GM21529 (cell line): ENCODE results near the gene PRLH.
"Not testable (repeated sequence)": the region's sequence is repeated elsewhere in the genome, so short reads cannot be mapped to it uniquely, and the experiment has no call there.

Source experiments
- ATAC-seq: cut with Tn5 transposase; IDR thresholded peaks from one replicate; pipeline ENCODE4 v1.9.1; 2021; ENCODE audit not compliant: unreplicated experiment

Gene PRLH

DNA sequence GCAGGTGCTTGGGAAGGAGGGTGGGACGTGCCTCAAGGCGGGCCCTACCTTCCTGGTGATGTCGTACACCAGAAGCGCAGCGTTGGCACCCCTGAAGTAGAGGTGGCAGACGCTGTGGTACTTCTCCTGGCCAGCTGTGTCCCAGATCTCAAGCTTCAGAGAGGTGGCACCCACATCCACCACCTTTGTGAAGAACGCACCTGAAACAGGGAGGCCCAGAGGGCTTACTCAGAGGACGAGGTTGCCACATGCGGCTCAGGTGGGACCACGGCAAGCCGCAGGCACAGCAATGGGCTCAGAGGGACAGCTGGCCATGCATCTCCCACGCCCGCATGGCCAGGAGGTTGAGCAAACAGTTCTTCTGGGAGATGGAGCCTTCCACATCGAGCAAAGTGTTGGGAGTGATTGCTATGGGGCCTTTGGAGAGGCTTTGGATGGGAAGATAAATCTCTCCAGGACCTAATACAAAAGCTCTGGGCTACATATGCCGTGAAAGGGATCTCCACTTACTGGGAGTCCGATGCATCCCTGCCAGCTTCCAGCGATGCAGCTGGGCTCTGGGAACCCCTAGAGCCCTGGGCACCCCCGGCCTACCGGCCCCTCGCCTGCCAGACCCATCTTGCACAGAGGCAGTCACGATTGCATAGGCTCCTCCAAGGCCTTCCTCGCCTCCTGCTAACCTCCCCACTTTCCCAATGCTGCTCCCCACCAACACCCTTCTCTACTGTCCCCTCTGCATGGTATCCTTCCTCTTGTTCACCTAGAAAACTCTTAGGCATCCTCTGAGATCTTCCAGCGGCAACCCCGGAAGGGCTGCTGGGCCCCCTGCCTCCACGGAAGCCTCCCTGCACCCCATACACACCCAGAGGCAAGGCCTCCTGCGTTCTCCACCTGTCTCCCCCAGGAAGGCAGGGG, 11.8 kb downstream of the PRLH start:
- no peak for ATAC-seq

DNA sequence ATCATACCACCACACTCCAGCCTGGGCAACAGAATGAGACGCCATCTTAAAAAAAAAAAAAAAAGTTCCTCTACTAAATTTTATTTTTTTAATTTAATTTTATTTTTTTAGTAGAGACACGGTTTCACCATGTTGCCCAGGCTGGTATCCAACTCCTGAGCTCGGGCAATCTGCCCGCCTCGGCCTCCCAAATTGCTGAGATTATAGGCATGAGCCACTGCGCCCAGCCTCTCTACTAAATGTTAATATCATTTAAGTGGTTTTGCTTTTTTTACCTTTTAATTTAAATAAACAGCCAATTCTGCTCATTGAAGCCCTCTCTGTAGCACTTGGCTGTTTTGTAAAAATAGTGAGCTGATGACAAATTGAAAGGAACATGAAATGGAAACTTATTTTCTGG, 15.0 kb downstream of the PRLH start:
- no peak for ATAC-seq

DNA sequence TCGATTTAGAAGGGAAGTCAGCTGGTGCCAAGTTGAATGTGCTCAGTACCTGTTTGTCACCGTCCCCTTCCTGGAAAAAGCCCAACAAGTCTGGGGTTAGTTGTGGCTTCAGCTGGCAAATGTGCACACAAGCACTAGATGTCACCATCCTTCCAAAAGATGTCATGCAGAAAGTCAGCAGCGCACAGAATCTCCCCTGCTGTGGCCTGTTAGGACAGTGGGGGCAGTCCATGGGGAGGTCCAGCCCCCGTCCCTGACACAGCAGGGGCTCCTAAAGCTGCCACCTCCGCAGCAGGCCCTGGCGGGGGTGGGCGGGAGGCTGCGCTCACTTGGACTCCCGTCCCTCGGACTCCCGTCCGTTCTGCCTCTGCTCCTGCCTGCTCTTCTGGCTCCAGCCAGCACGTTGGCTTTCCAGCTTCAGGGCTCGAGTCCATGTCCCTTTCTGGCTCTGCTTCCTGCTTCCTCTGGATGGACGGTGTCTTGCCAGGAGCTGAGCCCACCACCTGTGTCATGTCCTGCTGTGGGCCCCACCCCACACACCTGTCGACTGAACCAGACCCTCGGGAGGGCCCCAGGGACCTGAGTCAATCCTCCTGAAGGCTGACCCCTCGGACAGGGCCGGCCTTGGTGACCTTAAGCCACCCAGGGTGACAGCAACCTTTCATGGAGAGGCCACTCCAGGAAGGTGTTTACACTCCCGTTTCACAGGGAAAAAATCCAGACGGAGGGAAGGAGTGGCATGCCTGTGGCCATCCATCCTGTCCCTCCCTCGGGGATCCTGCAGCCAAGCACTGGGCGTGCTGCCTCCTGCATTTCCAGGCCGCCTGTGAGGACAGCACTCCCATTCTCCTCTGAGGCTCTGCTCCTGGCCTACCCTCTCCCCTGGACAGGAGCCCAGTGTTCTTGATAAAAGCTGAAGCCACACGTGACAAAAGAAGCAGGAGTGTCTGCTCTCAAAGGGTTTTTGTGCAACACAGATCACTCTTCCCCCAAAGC, 15.7 kb downstream of the PRLH start:
- peak; percentile 69 for ATAC-seq

DNA sequence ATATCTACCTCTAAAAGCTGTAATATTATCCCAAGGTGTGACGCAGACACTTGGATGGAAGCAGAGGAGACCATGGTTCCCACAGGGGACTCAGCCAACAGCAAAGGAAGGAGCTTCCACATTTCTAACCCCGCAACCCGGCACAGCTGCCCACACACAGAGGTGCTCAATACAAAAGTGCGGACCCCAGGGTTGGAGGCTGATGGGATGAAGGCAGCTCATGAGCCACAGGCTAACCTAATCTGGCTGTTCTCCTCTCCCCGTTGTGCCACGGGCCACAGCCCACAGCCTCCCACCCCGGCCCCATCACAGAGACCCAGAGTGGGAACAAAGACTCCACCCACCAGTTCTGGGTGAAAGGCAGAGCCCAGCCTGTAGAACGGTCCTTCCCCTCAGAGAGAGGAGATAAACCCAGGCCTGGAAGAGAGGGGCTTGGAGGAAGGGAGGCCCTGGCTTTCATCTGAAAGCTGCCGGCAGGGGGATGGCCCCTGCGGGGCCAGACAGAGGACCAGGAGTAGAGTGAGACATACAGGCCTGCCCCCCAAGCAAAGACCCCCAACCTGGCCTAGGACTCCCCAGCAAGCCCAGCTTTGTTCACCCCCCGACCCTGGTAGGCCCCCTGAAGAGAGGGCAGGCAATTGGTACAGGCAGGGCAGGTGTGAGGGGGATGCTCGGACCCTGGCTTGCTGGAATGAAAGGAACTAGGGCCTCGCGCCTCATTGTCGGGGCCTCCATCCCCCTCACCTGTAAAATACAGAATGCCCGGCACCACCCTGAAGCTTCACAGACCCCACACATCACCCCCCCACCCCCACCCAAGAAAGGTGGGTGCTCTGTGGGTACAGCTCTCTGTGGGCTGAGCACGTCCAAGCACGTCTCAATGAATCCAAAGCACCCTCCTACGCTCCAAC, 17.3 kb downstream of the PRLH start:
- ATAC-seq: no peak

DNA sequence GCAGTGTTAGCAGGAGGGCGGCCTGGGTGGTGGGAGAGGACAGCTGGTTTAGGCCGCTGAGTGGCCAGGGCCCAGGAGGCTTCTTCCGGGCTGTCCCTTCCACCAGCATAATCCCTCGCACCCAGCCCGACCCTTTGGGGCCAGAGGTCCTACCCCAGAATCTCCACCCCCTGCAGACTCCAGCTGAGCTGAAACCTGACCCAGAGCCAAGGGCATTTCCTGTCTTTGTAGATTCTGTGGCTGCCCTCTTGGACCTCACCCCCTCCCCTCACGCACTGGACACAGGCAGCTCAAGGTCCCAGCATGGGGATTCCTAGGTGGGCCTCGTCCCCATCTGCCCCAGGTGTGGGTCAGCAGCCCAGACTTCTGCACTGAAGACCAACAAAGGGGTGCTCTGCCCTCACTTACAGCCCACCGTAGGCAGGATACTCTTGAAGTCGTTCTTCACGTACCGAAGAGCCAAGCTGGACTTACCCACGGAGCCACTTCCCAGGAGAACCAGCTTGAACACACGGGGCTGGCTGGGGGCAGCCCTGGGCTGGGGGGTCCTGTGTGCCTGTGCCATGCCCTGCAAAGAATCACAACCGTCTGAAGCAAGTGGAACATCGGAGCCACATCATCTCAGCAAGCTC, 19.3 kb downstream of the PRLH start:
- no peak for ATAC-seq

DNA sequence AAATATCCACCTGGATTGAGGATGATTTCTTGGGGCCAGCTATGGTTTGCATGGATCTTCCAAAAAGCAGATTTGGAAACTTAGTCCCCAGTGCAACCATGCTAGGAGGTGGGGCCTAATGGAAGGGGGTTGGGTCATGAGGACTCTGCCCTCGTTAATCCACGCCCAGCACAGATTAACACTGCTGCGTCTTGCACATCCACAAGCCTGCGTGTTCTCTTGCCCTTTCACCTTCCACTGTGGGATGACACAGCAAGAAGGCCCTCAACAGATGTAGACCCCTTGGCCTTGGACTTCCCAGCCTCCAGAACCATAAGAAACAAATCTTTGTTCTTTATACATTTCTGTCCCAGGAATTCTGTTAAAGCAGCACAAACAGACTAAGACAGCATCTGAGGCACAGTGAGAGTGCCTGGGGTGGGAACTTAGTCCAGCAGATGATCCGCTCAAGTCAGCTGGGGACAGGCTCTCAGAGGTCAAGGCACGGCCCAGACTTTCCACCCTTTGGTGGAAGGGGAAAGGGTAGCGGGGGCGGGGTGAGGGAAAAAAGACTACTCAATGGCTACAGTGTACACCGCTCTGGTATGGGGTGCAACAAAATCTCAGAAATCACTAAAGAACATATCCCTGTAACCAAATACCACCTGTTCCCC, 21.8 kb downstream of the PRLH start:
- no peak for ATAC-seq

DNA sequence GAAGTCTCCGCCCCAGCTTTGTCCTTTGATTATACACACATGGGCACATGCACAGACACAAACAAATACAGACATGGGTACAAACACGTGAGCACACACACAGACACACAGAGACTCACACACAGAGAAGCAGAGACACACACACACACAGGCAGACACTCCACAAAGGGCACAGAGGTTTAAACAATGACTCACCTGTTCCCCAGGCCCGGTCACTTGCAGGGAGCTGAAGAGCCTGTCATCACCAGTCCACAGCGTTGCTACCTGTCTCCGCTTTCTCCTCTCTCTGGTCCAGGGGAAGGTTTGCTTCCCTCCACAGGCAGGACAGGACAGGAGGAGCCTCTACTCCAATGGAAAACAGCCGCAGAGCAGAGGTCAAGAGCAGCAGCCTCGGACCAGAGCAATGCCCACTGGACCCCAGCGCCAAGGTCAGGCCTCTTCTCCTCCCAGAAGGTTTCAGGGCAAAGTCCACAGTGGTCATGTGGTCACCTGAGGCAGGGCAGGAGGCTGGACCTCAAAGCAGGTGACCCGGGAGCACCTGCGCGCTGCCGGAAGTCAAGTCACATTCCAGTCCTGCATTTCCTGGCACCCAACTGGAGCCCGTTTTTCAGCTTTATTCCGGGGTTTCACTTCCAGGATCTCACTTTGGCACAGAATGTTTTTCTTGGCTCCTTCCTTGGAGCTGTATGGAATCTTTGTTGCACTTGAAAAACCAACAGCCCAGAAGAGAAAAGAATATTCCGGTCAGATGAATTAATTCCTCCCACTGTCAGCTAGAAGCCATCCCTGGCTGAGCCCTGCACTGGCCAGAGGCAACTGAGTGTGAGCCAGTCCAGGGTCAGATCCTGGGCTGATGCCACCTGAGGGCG, 24.1 kb downstream of the PRLH start, which contains the start of gene RAB17:
RAB17 (minus strand) TSS at position 463 of the 869 bp plus-strand sequence. CDS start 4,580 bp downstream, outside the sequence.
- ATAC-seq: no peak

DNA sequence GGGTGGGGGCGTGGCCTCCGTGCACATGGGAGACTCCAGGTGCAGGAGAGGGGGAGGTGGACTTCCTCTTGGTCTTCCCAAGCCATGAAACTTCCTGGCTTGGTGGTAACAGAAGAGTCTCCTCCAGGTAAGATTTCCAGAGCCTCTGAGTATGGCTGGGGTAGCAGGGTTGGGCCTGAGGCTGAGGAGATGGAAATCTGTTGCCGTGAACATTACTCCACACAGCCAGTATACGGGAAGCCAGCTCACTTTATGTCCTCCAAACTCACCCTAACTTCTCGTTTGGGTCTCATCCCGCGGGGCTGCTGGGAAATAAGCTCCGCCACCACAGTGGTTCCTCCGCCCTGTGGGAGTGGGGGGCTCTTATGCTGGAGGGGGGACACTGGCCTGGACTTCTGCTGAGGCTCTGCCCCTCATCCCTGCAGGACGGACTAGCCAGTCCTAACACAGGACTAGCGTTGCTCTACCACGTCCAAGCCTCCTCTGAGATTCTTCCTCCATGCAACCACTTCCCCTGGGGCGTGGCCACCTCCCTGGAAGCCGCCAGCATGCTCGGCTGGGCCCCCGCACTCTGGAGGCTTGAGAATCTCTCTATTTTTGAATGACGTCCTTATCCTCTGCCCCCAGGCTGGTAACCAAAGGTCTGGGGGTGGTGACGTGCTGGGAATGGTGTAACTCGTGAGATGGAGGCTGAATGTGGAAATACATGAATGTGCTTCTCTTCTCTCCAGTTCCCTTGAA, 24.9 kb downstream of the PRLH start:
- ATAC-seq: no peak

DNA sequence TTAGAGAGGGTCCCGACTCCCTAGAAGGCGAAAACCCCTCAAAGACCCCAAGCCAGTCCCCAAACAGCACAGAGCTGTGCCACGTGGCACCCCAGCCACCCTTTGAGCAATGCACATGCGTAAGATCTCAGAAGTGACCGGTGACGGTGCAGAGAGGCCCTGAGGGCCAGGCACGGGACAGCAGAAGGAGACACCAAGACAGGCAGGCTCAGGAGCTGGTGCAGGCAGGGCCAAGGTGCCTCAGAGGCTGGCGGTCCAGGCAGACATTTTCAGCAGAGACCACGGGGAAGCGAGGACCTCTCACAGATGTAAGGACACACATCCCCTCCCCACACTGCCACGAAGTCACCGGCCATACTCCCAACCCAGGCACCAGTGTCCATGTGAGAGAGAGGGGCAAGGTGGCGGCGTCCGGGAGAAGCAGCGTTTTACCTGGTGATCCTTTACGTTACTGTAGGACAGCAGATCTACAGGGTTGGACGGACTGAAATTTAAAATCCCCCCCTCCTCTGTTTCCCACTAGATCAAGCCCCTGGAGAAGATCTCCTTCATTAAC, 26.1 kb downstream of the PRLH start:
- no peak for ATAC-seq

DNA sequence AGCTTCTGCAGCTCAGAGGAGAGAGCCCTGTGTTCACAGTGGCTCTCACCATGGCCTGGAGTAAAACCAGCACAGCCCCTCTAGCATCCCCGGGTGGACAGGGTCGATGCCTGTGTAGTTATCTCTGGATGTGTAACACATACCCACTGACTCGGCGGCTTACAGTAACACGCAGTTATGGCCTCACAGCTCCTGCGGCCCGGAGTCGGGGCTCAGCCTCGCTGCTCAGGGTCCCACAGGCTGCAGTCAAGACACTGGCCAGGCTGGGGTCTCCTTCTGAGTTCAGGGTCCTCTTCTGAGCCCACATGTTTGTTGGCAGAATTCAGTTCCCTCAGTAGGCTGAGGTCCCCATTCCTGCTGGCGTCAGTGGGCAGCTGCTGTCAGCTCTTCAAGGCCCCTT, 26.7 kb downstream of the PRLH start:
- no peak for ATAC-seq

DNA sequence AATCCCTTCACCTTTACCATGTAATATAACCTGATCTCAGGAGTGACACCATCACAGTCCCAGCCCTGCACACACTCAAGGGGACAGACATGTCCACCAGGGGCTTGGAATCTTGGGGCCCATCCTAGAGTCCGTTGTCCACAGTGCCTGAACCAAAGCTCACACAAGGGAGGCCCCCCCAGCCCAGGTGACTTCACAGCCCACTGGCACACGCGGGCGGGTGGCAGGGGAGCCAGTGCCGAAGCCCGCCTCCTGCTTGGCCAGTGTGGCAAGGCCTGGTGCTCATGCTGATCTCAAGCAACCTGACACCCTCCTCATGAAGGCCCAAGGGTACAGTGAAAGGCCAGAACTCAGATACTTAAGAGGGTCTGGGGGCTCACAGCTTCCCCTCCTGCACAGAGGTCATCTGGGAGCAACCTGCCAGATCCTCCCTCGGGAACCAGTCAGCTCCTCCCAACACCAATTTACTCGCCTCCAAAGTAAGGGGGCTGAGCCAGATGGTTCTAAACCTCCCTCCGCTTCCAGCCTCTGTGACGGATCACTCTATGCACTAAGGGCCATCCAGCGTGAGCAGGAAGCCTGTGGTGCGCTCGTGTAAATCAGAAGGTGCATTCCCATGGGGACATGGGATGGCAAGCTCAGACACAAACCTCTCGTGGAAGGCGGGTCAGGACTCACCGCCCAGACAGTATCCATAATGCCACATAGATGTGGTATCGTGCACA, 27.4 kb downstream of the PRLH start:
- no peak for ATAC-seq

DNA sequence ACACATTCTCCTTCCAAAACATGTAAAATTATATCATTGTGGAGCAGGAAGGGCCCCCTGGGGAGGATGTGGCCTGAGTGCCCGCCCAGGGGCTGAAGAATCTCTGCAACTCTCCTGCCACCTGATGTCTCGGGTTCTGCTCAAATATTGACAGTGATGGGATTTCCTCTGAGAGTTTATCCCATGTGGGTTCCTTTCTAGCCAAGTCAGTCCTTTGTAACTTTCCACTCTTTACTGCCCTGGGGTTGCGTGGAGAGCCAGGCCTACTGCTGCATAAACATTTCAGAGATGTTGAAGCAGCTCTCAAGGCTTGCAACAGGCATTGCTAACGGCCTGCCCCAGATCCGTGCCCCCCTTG, 28.1 kb downstream of the PRLH start:
- ATAC-seq: no peak

DNA sequence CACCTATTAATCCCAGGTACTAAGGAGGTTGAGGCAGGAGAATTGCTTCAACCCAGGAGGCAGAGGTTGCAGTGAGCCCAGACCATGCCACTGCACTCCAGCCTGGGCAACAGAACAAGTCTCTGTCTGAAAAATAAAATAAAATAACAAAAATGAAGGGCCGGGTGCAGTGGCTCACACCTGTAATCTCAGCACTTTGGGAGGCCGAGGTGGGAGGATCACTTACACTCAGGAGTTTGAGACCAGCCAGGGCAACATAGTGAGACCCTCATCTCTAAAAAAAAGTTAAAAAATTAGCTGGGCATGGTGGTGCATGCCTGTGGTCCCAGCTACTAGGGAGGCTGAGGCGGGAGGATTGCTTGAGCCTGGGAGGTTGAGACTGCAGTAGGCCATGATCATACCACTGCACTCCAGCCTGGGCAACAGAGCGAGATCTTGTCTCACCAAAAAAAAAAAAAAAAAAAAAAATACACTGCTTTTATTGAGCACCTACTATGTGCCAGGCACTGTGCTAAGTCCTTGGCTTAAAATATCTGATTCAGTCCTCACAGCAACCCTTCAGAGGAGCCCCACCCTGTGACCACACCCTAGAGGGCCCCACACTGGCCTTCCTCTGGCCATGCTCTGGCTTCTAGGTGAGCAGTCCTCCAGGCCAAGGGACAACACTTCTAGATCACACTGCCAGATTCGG, 29.6 kb downstream of the PRLH start:
- ATAC-seq: not testable (repeated sequence)

DNA sequence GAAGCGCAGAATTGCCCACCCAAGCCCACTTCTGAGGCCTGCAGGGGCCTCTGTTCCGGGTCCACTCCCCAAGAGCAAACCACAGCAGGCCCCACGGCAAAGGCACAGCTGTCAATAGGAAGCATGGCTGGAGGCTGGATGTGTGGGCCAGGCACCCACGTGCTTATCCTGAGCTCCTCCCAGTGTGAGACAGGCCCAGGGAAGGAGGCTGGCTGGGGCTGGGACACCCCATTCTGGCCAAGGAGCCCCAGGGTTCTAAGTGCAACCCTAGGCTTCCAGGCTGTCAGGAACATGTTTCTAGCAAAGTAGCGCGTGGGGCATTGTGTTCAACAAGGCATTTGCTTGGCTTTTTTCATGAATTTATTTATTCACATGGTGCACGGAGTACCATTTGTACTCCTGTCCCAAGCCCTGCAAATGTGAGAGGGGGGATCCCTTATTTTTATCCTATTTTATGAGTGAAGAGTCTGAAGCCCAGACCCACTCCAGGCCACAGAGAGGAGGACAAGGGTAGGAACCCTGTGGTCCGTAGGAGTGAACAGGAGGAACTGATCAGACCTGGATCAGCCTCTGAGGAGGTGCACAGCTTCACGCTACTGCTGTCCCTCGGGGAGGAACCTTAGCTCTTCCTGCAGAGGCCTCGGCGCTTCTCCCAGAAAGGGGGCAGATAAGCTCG, 30.3 kb downstream of the PRLH start:
- no peak for ATAC-seq

DNA sequence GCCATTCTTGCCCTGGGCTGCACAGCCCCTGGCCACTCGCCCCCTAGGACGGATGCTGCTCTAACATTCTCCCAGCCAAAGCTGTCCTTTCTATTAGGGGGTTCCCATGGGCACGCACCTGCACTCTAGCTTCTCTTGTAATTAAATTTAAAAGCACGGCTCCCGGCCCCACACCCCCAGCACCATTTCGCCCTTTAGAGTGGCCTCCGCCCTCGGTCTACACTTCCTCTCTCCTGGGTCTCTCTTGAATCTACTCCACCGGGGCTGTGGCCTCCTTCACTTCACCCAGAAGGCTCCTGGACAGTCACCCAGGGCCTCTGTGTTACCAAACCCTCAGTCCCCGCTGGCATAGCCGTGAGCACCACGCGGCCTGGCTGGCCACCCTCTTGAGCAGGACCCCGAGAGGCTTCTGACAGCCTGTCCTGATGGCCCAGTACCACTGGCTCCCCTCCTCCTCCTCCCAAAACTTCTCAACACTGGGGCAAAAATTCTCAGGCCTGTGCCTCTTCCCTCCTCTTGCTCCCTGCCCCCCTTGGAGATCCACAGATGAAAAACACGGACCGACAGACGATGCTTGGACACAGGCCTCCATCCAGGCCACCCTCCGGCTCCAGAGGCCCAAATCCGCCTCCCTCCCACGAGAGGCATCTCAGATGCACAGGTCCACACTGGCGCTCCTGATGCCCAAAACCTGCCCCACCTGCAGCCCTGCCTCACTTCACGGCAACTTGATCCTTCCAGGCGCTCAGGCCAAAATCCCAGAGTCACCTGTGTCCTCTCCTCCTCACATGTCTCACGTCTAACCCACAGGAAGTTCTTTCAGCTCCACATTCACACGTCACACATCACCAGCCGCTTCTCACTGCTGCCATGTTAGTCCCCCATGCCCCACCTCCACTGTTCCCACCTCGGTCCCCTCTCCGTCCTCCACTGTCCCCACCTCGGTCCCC, 31.1 kb downstream of the PRLH start:
- no peak for ATAC-seq
